Right cardiac atrium (tissue), 5 donors: ENCODE data around the gene FOXRED2. TPM values are rescaled to one million over a fixed set of nuclear protein-coding genes. Genes with fewer than 3 reads are reported as not detected.
"Not testable (repeated sequence)": the region's sequence is repeated elsewhere in the genome, so short reads cannot be mapped to it uniquely, and the experiment has no call there.

ENCODE experiments used
- ATAC-seq, 2 donors: fragments of 200-7000 bp; cut with Tn5 transposase; one replicate each; pipeline versions ENCODE4 v1.8.0 to v1.9.1; 2020; ENCODE audit warnings: moderate library complexity in 2 of 2, mild to moderate bottlenecking in 1 of 2
- DNase-seq, 3 donors: peaks; one replicate each; pipeline ENCODE4 v3.0.0-alpha.2; 2020
- H3K27ac ChIP-seq: one replicate; pipeline ENCODE4 v1.5.1; 2013; ENCODE audit warnings: mild to moderate bottlenecking, low read length, control low read depth, moderate library complexity
- H3K27me3 ChIP-seq: one replicate; pipeline ENCODE4 v1.6.1; 2013; ENCODE audit not compliant: control insufficient read depth, insufficient read depth
- H3K4me1 ChIP-seq: one replicate; pipeline ENCODE4 v1.6.1; 2013; ENCODE audit warnings: low read length; ENCODE audit not compliant: control insufficient read depth, insufficient read depth
- H3K4me3 ChIP-seq: one replicate; pipeline ENCODE4 v1.5.1; 2013; ENCODE audit warnings: low read length, control low read depth
- H3K9me3 ChIP-seq: one replicate; pipeline ENCODE4 v1.6.1; 2013; ENCODE audit warnings: low read length; ENCODE audit not compliant: control insufficient read depth
- WGBS: extraction: QIAGEN DNeasy Blood & Tissue Kit; methylation state at CpG from one replicate; pipeline ENCODE4 v1.1.7; 2013; 5-methylcytosine and 5-hydroxymethylcytosine counted together
- intact Hi-C, 4 donors: fragments of 100-400 bp; cut with DNase I; formaldehyde crosslinking; loops; one replicate each; pipeline versions ENCODE4 v1.11.0 to v1.14.0; 2022 to 2023
- polyA plus RNA-seq: library from polyadenylated mRNA; stranded (reverse); fragments of 200-250 nt; gene quantifications from one replicate; pipeline ENCODE4 v1.2.3, GENCODE V29; 2013
- total RNA-seq, 4 donors: library from RNA; stranded (reverse); fragmentation: NEBNext Ultra II Directional; extraction: Animal tissue kit (Norgen Biotek cat#: 25700); gene quantifications; one replicate each; pipeline ENCODE4 v1.2.1, GENCODE V29; 2021
- donor health status: healthy with polysubstance abuse.
- donor health status: DM: no; HTN: yes; CAD: no.
- donor health status: DM: no; HTN: no; CAD: no.
- donor health status: DM: no; HTN: yes; CAD: no; lungs with severe emphysema.
- donor health status: DM: yes; HTN: yes; CAD: no.

Gene FOXRED2
- total and polyA plus RNA-seq, 5 donors = 3.8 to 9.0 (median 6.9) TPM

DNA sequence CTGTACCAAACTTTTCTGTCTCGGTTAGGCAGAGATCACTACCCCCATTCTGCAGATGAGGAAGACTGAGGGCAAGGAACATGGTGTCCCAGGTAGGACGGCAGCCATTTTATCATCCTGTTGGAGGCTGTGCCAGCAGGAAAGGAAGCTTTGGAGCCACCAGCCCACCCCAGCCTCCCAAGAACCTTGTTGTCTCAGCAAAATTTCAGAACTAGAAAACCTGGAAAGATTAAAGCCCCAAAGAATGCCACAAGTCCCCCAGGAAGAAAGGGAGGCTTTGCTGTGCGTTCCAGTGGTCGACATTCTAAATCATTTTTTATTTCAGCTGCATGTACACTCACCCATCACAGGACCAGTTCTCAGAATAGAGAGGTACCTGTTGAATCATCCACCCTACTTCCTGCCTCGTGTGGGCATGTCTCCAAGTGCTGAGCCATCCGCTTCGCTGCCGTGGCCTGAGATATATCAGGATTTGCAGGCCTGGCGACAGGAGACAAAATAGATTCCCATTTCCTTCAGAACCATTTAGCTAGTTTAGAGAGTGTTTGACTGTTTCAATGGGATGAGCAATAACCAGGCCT, 35.1 kb upstream of the FOXRED2 start:
- H3K27me3 ChIP-seq = no peaks in the 10 kb centered on the region
- no peaks in the 10 kb centered on the region for H3K4me1 ChIP-seq
- WGBS = 39% methylated on average over 9 of the region's 9 CpGs
- ATAC-seq (no peak), DNase-seq (no peak)
- no peak overlapping the region for H3K4me3 ChIP-seq
- H3K27ac ChIP-seq = no peak overlapping the region
- H3K9me3 ChIP-seq = no peaks in the 10 kb centered on the region
- intact Hi-C loops = no loop called here

DNA sequence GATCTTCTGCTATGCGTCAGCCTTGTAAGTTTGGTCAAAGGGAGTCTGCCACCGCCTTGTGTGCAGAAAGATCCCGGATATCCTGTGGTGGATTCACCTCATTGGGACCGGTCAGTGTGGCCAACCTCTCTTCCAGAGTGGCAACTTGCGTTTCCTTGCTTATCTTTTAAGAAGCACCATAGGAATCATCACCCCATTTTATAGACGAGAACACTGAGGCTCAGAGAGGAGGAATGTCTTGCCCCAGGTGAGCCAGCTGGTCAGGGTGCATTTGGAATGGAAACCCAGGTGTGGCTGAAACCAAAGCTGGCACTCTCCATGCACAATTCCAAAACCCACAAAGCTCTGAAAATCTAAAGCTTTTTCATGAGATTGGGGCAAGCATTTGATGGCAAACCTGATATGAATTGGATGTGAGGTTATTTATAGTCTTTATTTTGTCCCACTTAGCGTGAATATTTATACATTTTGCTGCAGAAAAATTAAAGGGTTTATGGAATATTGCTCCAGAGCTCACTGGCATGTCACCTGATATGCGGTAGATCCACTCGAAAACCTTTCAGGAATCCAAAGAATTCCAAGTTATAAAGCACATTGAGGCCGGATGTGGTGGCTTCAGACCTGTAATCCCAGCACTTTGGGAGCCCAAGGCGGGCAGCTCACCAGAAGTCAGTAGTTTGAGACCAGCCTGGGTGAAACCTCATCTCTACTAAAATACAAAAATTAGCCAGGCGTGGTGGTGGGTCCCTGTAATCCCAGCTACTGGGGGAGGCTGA, 34.2 kb upstream of the FOXRED2 start:
- no peak for DNase-seq
- 73% methylated on average over 12 of the region's 12 CpGs for WGBS
- no peaks in the 10 kb centered on the region for H3K4me1 ChIP-seq
- no peaks in the 10 kb centered on the region for H3K9me3 ChIP-seq
- intact Hi-C loops = no loop called here
- no peak overlapping the region for H3K27ac ChIP-seq
- no peak overlapping the region for H3K4me3 ChIP-seq
- ATAC-seq = no peak
- H3K27me3 ChIP-seq = no peaks in the 10 kb centered on the region

DNA sequence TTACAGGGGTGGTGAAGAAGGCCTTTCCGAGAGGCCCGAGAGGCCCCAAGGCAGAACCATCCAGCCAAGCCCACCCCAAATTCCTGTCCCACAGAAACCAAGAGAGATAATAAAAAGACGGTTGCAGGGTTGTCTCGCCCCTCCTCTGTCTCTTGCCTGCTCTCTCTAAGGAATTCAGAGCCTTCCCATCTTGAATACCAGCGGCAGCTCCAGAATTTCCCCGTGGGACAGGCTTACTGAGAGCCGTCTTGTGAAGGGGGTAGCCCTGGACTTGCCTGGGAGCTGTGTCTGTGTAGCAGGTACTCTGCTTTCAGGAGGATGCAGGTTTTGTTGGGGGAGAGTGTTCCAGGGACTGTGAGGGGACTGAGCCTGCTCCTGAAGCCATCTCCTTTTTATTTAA, 31.7 kb upstream of the FOXRED2 start:
- Histone ChIP-seq H3K4me1 (no peaks in the 10 kb centered on the region), H3K27ac (no peak overlapping the region), H3K4me3 (no peak overlapping the region), H3K9me3 (no peaks in the 10 kb centered on the region), H3K27me3 (no peaks in the 10 kb centered on the region)
- DNase-seq (no peak), ATAC-seq (no peak)
- intact Hi-C loops = no loop called here
- 36% methylated on average over 7 of the region's 7 CpGs for WGBS

DNA sequence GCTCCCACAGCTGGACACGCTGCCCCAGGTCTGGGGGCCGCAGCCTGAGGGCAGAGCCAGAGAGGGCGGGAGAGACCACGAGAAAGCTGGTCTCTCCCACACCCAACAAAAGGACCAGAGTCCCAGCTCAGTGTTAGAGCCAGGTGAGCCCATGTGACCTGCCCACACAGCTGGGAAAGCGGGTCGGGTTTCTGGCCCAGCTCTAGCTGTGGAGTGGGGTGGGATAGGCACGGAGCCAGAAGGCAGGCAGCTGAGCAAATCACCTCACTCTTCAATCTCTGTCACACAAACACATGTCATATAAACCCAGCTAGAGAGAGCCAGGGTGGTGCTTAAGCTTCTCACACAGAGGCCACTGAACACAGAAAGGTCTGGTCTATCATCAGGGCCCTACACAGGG, 29.9 kb upstream of the FOXRED2 start:
- intact Hi-C loops = no loop called here
- no peak overlapping the region for H3K4me3 ChIP-seq
- H3K4me1 ChIP-seq = no peaks in the 10 kb centered on the region
- no peaks in the 10 kb centered on the region for H3K9me3 ChIP-seq
- 54% methylated on average over 7 of the region's 7 CpGs for WGBS
- H3K27ac ChIP-seq = no peak overlapping the region
- no peaks in the 10 kb centered on the region for H3K27me3 ChIP-seq
- DNase-seq (no peak), ATAC-seq (no peak)

DNA sequence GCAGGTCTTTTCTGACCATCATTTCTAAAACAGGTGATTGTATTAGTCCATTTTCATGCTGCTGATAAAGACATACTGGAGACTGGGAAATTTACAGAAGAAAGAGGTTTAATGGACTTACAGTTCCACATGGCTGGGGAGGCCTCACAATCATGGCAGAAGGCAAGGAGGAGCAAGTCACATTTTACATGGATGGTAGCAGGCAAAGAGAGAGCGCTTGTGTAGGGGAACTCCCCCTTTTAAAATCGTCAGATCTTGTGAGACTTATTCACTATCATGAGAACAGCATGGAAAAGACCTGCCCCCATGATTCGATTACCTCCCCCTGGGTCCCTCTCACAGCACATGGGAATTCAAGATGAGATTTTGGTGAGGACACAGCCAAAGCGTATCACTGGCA, 26.5 kb upstream of the FOXRED2 start:
- H3K27ac ChIP-seq, H3K4me3 ChIP-seq, H3K4me1 ChIP-seq, DNase-seq, H3K9me3 ChIP-seq, H3K27me3 ChIP-seq, ATAC-seq, intact Hi-C loops: not testable (repeated sequence)
- WGBS = 88% methylated on average over 4 of the region's 4 CpGs

DNA sequence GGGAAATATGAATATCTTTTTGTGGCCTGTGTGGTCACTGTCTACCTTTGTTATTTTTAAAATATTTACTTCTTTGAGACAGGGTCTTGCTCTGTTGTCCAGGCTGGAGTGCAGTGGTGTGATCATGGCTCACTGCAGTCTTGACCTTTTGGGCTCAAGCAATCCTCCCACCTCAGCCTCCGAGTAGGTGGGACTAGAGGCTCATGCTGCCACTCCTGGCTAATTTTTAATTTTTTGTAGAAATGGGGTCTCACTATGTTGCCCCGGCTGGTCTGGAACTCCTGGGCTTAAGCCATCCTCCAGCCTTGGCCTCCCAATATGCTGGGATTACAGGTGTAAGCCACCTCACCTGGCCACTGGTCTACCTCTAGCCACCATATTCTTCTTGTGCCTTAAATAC, 25.6 kb upstream of the FOXRED2 start:
- Histone ChIP-seq H3K4me1 (no peaks in the 10 kb centered on the region), H3K9me3 (no peaks in the 10 kb centered on the region), H3K27ac (no peak overlapping the region), H3K27me3 (no peaks in the 10 kb centered on the region), H3K4me3 (no peak overlapping the region)
- no peak for DNase-seq
- 90% methylated on average over 2 of the region's 2 CpGs for WGBS
- intact Hi-C loops = no loop called here
- no peak for ATAC-seq

DNA sequence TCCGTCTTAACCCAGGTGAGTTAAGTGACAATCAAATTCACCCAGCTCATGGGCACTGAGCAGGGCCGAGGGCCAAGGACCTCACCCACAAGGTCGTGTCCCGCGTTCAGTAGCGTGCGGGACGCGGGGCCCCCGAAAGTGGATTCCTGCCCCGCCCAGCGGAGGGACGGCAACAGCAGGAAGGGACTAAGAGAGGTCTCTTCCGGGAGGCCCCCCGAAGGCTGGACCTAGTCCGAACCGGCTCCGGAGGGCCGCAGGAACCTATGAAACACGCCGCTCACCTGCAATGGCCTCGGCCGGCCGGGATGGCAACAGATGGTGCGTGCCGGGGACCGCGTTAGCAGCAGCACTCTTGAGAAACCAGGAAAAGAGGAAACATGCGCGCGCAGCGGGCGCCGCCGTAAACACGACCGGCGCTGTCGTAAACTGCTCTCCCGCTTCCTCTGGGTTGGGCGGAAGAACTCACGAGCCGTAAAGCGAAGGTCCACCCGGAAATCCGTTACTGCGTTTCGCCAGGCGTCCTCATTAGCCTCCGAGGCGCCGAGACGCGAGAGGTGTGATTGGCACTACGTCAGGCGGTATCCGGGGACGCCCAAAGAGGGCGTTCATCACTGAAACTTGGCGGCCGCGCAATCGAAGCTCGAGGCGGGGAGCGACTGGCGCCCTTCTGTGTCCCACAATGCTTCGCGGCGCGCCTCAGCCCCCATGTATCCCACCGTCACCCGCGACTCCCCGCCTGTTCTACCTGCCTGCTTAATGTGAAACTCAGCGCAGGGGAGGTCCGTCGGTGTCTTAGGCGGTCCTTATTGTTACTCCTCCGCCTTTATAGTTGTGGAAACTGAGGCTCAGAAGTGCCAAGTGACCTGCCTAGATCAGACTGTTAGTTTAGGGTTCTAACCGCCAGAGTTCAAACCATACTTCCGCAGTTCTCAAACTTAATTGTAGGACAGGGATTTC, 22.2 kb upstream of the FOXRED2 start, which contains the start of gene EIF3D:
EIF3D (minus strand) TSS at position 372 of the 957 bp plus-strand sequence. CDS start 3,045 bp downstream, outside the sequence.
- no peaks in the 10 kb centered on the region for H3K4me1 ChIP-seq
- H3K4me3 ChIP-seq = peak within 1 kb of the TSS; percentile 95
- ATAC-seq = peak; percentile 95 to 96
- H3K27ac ChIP-seq = peak within 1 kb of the TSS; percentile 94
- peak; percentile 99 for DNase-seq
- no peaks in the 10 kb centered on the region for H3K27me3 ChIP-seq
- no peaks in the 10 kb centered on the region for H3K9me3 ChIP-seq
- intact Hi-C loops = no loop called here
- under 1% methylated on average over 82 of the region's 82 CpGs for WGBS

DNA sequence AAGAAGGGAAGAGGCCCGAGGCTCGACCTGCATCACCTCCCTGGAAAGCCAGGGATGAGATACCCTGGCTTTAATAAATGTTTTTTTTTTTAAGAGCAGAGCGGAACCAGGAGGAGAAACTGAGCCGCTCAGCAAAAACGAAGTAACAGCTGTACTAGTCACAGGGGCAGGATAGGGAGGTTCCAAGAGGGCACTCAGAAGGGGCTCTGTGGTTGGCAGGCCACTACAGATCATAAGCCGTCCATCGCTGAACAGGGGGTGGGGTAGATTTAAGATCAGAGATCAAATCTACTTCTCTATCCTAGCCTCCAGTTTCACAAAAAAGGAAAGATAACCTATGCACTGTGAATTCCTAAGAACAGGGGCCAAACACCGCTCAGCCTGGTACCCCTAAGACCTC, 21.5 kb upstream of the FOXRED2 start:
- DNase-seq (no peak), ATAC-seq (peak; percentile 4 to 14)
- H3K27me3 ChIP-seq = no peaks in the 10 kb centered on the region
- no peaks in the 10 kb centered on the region for H3K9me3 ChIP-seq
- peak overlapping the region; percentile 95 for H3K4me3 ChIP-seq
- 3% methylated on average over 8 of the region's 8 CpGs for whole genome bisulfite sequencing
- intact Hi-C loops = no loop called here
- peak overlapping the region; percentile 94 for H3K27ac ChIP-seq
- H3K4me1 ChIP-seq = no peaks in the 10 kb centered on the region

DNA sequence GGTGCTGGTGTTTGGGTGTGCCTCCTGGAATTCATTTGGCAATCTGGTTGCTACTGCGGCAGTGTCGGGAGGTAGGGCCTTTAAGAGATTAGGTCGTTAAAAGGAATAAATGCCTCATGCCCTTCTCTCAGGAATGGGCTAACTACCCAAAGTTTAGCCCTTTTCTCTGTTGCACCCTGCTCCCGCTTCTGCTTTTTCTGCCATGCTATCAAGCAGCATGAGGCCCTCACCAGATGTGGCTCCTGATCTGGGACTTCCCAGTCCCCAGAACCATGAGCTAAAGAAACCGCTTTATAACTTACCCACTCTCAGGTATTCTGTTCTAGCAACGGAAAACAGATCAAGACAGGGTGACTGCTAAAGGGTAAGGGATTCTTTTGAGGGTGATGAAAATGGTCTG, 15.8 kb upstream of the FOXRED2 start:
- intact Hi-C loops = no loop called here
- no peak overlapping the region for H3K4me3 ChIP-seq
- ATAC-seq = no peak

DNA sequence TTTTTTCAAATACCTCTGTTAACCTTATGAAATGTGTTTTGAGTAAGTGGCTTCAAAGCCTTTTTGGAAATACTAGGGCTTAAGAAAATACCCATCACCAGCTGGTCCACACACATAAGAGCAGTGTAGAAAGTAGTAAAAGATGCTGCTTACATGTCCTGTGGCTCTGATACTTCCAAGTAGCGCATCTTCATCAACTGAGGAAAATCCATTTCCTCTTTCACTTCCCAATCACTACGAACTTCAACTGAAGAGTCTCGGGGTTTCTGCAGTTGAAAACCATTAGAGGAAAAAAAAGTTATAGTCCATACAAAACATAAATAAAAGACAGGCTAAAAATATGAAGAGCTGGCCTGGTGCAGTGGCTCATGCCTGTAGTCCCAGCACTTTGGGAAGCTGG, 13.6 kb upstream of the FOXRED2 start:
- WGBS = 85% methylated on average over 3 of the region's 3 CpGs

More for the DNA sequence above, 15.8 kb upstream of the FOXRED2 start:
- Histone ChIP-seq H3K27ac (no peak overlapping the region), H3K4me1 (no peaks in the 10 kb centered on the region), H3K27me3 (no peaks in the 10 kb centered on the region), H3K9me3 (no peaks in the 10 kb centered on the region)
- DNase-seq = no peak
- WGBS = 93% methylated on average over 6 of the region's 6 CpGs

DNA sequence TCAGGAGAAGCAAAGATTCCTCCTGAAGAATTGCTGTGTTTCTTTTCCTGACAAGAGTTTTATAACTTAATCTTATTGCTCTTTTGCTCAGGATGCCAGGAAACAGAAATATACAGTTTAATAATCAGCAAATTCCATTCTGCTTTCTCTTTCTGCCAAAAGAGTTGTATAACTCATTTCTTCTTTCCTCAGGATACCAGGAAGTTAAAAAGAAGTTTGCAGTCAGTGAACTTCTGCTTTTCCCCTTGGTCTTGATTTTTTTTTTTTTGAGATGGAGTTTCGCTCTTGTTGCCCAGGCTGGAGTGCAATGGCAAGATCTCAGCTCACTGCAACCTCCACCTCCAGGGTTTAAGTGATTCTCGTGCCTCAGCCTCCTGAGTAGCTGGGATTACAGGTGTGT, 13.1 kb upstream of the FOXRED2 start:
- ATAC-seq, intact Hi-C loops, H3K4me3 ChIP-seq, H3K27ac ChIP-seq, H3K27me3 ChIP-seq, DNase-seq, H3K4me1 ChIP-seq, H3K9me3 ChIP-seq: not testable (repeated sequence)
- 87% methylated on average over 2 of the region's 2 CpGs for WGBS

More for the DNA sequence above, 13.6 kb upstream of the FOXRED2 start:
- DNase-seq (no peak), ATAC-seq (no peak)
- Histone ChIP-seq H3K27ac (no peak overlapping the region), H3K4me1 (no peaks in the 10 kb centered on the region), H3K27me3 (no peaks in the 10 kb centered on the region), H3K9me3 (no peaks in the 10 kb centered on the region), H3K4me3 (no peak overlapping the region)
- intact Hi-C loops = no loop called here
